ENCODE results near the gene KCNE2. TPM values are rescaled to one million over a fixed set of nuclear protein-coding genes. Genes with fewer than 3 reads are reported as not detected.

Gene KCNE2
- total and polyA plus RNA-seq, 2 donors (not counting 1 experiment from before 2014, with no cell fraction given), result not detected

- H3K27ac ChIP-seq (ENCODE audit: low read length in 2 of 2), result no peak overlapping the region
- H3K4me3 ChIP-seq (ENCODE audit: control extremely low read depth in 1 of 5, extremely low read depth in 1 of 5, insufficient read depth in 1 of 5, low read depth in 2 of 5, low read length in 4 of 5), result no peak overlapping the region
- no peak overlapping the region for H3K4me2 ChIP-seq (replicated peaks; ENCODE audit: low read depth, low read length, poor library complexity, severe bottlenecking)
- no peaks in the 10 kb centered on the region for H4K20me1 ChIP-seq (ENCODE audit: control insufficient read depth, insufficient read depth, low read length, poor library complexity, severe bottlenecking)
- ChIA-PET POLR2A (no interaction called here), CTCF (interaction anchor here (0.8 to 3.8 kb wide), 14 partner anchors 8 to 1660 kb away, joined by 3 to 24 read pairs (median 6); partner anchors contain the start of gene RCAN1)
- H3K9me3 Mint-ChIP-seq (ENCODE audit: insufficient read depth), result no peaks in the 10 kb centered on the region
- H3K36me3 ChIP-seq (replicated peaks in 1 of 2; ENCODE audit: control extremely low read depth in 1 of 2, control insufficient read depth in 1 of 2, extremely low read depth in 1 of 2, insufficient read depth in 2 of 2, low read length in 1 of 2), result no peaks in the 10 kb centered on the region
- ATAC-seq (ENCODE audit: low read depth) (peak; percentile 70), DNase-seq (peak; percentile 58)
- TF ChIP-seq, protein P1, sequence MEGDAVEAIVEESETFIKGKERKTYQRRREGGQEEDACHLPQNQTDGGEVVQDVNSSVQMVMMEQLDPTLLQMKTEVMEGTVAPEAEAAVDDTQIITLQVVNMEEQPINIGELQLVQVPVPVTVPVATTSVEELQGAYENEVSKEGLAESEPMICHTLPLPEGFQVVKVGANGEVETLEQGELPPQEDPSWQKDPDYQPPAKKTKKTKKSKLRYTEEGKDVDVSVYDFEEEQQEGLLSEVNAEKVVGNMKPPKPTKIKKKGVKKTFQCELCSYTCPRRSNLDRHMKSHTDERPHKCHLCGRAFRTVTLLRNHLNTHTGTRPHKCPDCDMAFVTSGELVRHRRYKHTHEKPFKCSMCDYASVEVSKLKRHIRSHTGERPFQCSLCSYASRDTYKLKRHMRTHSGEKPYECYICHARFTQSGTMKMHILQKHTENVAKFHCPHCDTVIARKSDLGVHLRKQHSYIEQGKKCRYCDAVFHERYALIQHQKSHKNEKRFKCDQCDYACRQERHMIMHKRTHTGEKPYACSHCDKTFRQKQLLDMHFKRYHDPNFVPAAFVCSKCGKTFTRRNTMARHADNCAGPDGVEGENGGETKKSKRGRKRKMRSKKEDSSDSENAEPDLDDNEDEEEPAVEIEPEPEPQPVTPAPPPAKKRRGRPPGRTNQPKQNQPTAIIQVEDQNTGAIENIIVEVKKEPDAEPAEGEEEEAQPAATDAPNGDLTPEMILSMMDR (IDR thresholded peaks at IDR 0.05), result peak; percentile 78
- TF ChIP-seq EZH2 (IDR thresholded peaks at IDR 0.05; ENCODE audit: borderline replicate concordance, insufficient read depth, low read depth, low read length, poor library complexity, severe bottlenecking), result no peak
- WGBS (ENCODE audit: insufficient coverage), result 88% methylated on average over 3 of the region's 3 CpGs
- H3K9ac ChIP-seq (ENCODE audit: low read length), result no peak overlapping the region
- intact Hi-C loops (cut with micrococcal nuclease), result no loop called here
- H3K4me3 Mint-ChIP-seq, result no peak overlapping the region
- no peaks in the 10 kb centered on the region for H3K4me1 ChIP-seq (ENCODE audit: control insufficient read depth in 2 of 2, insufficient read depth in 2 of 2, low read length in 2 of 2)
- H3K9me3 ChIP-seq (ENCODE audit: control extremely low read depth in 1 of 3, control insufficient read depth in 2 of 3, insufficient read depth in 1 of 3, low read length in 2 of 3), result no peaks in the 10 kb centered on the region
- no peak overlapping the region for H2AFZ ChIP-seq (ENCODE audit: insufficient read depth, low read depth, low read length, poor library complexity, severe bottlenecking)
- no peak overlapping the region for H3K27ac Mint-ChIP-seq
- no peaks in the 10 kb centered on the region for H3K4me1 Mint-ChIP-seq
- no peaks in the 10 kb centered on the region for H3K79me2 ChIP-seq (ENCODE audit: control insufficient read depth, insufficient read depth, low read length)
- H3K27me3 ChIP-seq (replicated peaks in 1 of 4; ENCODE audit: control extremely low read depth in 1 of 4, control insufficient read depth in 3 of 4, insufficient read depth in 4 of 4, low read length in 3 of 4), result peaks cover 0 to 3% (median 0%) of the 10 kb centered on the region in 4 experiments
- peaks cover 20% of the 10 kb centered on the region for H3K27me3 Mint-ChIP-seq
Measured at GRCh38 chr21:34367320-34367935, 3.6 kb downstream of the KCNE2 start.

DNA sequence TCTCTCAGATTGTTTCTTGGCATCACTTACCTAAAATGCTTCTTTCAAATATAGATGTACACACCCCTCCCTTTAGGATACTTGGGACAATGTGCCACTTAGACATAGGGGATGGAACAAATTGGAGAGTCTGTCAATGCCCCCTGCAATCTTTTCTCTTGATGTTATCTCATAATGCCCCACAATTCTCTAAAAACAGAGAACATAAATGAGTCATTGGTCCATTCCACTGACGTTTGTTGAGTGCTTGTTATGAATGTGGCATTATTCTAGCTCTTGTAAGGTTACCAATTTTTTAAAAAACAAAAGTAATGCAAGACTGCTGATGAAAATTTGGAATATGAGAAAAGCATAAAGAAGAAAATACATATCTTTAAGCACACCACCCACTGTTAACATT lies 5.9 kb downstream of the KCNE2 start:
- no peak overlapping the region for H3K9ac ChIP-seq (ENCODE audit: low read length)
- TF ChIP-seq EZH2 (IDR thresholded peaks at IDR 0.05; ENCODE audit: borderline replicate concordance, insufficient read depth, low read depth, low read length, poor library complexity, severe bottlenecking), result no peak
- TF ChIP-seq, protein P1 (IDR thresholded peaks at IDR 0.05), result no peak
- H4K20me1 ChIP-seq (ENCODE audit: control insufficient read depth, insufficient read depth, low read length, poor library complexity, severe bottlenecking), result no peaks in the 10 kb centered on the region
- H3K27me3 ChIP-seq (replicated peaks in 1 of 4; ENCODE audit: control extremely low read depth in 1 of 4, control insufficient read depth in 3 of 4, insufficient read depth in 4 of 4, low read length in 3 of 4), result peaks cover 0 to 3% (median 0%) of the 10 kb centered on the region in 4 experiments
- Mint-ChIP-seq H3K27me3 (peaks cover 20% of the 10 kb centered on the region), H3K9me3 (ENCODE audit: insufficient read depth) (no peaks in the 10 kb centered on the region), H3K4me3 (no peak overlapping the region), H3K27ac (no peak overlapping the region), H3K4me1 (no peaks in the 10 kb centered on the region)
- H3K9me3 ChIP-seq (ENCODE audit: control extremely low read depth in 1 of 3, control insufficient read depth in 2 of 3, insufficient read depth in 1 of 3, low read length in 2 of 3), result no peaks in the 10 kb centered on the region
- intact Hi-C loops (cut with micrococcal nuclease), result no loop called here
- CTCF ChIA-PET, result no interaction called here
- H3K36me3 ChIP-seq (replicated peaks in 1 of 2; ENCODE audit: control extremely low read depth in 1 of 2, control insufficient read depth in 1 of 2, extremely low read depth in 1 of 2, insufficient read depth in 2 of 2, low read length in 1 of 2), result no peaks in the 10 kb centered on the region
- ATAC-seq (ENCODE audit: low read depth) (no peak), DNase-seq (no peak)
- no CpG with 5 or more reads among the region's 1 CpG for WGBS (ENCODE audit: insufficient coverage)
- no peaks in the 10 kb centered on the region for H3K4me1 ChIP-seq (ENCODE audit: control insufficient read depth in 2 of 2, insufficient read depth in 2 of 2, low read length in 2 of 2)
- H2AFZ ChIP-seq (ENCODE audit: insufficient read depth, low read depth, low read length, poor library complexity, severe bottlenecking), result no peak overlapping the region
- no peak overlapping the region for H3K27ac ChIP-seq (ENCODE audit: low read length in 2 of 2)
- no peaks in the 10 kb centered on the region for H3K79me2 ChIP-seq (ENCODE audit: control insufficient read depth, insufficient read depth, low read length)
- no peak overlapping the region for H3K4me2 ChIP-seq (replicated peaks; ENCODE audit: low read depth, low read length, poor library complexity, severe bottlenecking)
- H3K4me3 ChIP-seq (ENCODE audit: control extremely low read depth in 1 of 5, extremely low read depth in 1 of 5, insufficient read depth in 1 of 5, low read depth in 2 of 5, low read length in 4 of 5), result no peak overlapping the region
- POLR2A ChIA-PET, result no interaction called here

Data from B cell (primary cell).